Measurements from ENCODE around the gene TICRR.
A peak's percentile ranks its signal among the peaks of the same experiment; 100 is the strongest.

Gene TICRR, protein sequence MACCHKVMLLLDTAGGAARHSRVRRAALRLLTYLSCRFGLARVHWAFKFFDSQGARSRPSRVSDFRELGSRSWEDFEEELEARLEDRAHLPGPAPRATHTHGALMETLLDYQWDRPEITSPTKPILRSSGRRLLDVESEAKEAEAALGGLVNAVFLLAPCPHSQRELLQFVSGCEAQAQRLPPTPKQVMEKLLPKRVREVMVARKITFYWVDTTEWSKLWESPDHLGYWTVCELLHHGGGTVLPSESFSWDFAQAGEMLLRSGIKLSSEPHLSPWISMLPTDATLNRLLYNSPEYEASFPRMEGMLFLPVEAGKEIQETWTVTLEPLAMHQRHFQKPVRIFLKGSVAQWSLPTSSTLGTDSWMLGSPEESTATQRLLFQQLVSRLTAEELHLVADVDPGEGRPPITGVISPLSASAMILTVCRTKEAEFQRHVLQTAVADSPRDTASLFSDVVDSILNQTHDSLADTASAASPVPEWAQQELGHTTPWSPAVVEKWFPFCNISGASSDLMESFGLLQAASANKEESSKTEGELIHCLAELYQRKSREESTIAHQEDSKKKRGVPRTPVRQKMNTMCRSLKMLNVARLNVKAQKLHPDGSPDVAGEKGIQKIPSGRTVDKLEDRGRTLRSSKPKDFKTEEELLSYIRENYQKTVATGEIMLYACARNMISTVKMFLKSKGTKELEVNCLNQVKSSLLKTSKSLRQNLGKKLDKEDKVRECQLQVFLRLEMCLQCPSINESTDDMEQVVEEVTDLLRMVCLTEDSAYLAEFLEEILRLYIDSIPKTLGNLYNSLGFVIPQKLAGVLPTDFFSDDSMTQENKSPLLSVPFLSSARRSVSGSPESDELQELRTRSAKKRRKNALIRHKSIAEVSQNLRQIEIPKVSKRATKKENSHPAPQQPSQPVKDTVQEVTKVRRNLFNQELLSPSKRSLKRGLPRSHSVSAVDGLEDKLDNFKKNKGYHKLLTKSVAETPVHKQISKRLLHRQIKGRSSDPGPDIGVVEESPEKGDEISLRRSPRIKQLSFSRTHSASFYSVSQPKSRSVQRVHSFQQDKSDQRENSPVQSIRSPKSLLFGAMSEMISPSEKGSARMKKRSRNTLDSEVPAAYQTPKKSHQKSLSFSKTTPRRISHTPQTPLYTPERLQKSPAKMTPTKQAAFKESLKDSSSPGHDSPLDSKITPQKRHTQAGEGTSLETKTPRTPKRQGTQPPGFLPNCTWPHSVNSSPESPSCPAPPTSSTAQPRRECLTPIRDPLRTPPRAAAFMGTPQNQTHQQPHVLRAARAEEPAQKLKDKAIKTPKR (N-terminal part only)

DNA sequence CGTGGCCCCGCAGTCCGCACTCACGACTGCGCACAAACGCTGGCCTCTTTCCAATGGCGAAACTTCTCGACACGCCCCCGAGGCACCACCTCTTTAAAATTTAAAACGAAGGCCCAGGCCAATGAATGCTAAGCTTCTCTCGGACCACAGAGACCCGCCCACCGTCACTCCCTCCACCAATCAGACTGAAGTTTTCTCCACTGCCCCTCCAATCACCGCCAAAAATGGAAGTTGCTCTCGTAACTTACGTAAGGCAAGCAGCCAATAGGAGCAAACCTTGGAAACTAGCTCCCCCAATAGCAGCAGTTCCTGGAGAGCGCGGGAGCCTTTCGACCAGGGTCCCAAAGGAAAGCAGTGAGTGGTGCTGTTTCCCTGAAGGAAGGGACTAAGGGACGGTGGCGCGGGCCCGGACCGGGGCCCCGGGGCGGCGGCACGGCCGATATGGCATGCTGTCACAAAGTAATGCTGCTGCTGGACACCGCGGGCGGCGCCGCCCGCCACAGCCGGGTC, at the start of gene TICRR:
Gene TICRR, plus strand, starts transcription at position 324 of the 510 bp plus-strand sequence. Its CDS starts 118 bp downstream, at position 442.
- ChIA-PET POLR2A (interaction anchor here (0.7 to 1.1 kb wide), 4 partner anchors 12 to 60 kb away, joined by 3 to 8 read pairs (median 3); no protein-coding TSS in a partner anchor), CTCF (interaction anchor here (0.6 to 2.0 kb wide), 7 partner anchors 10 to 216 kb away, joined by 3 to 10 read pairs (median 3); no protein-coding TSS in a partner anchor)
- TF ChIP-seq CTCF (IDR thresholded peaks at IDR 0.05; ENCODE audit: control extremely low read depth, extremely low read depth, low read depth, missing control alignments): no peak
- DNase-seq (ENCODE audit: extremely low spot score): peak; percentile 95

GRCh38 chr15:89526181-89526580, 49.1 kb upstream of the TICRR start:
- no peak for TF ChIP-seq CTCF (IDR thresholded peaks at IDR 0.05; ENCODE audit: control extremely low read depth, extremely low read depth, low read depth, missing control alignments)
- ChIA-PET POLR2A (no interaction called here), CTCF (no interaction called here)
- no peak for DNase-seq (ENCODE audit: extremely low spot score)

DNA sequence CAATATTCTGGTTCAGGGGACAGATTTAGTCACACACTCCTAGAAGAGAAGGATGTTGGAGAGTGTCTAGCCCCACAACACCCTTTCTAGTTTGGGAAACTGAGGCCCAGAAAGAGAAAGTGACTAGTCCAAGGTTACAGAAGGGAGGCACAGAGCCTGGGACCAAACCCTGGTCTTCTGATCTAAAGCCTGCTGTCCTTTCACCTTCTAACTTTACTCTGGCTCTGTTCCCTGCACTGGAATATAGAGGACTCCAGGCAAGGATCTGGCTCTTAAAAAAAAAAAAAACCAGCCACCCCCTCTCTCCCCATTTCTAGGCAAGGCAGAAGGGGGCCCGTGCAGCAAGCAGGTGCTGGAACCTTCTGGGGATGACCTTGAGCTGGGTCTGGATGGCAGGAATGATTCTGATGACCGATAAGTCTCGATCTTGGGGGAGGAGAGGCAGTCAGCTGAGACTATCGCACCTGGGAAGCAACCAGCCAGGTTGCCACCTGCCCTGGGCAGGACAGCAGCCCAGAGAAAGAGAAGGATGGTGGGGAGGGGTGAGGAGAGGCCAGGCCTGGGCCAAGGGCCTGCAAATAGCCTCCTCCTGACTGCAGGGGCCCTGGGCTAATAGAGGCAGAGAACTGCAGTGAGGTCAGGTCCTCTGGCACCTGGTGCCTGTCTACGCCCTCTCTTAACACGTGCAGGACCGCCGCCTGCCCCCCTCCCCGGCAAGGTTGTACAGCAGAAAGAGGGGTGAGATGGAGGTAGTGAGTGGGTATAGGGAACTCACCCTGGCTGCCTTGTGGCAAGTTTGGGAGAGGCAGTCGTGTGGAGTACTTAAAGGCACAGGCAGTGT, 48.4 kb upstream of the TICRR start:
- no peak for DNase-seq (ENCODE audit: extremely low spot score)
- ChIA-PET CTCF (no interaction called here), POLR2A (no interaction called here)
- no peak for TF ChIP-seq CTCF (IDR thresholded peaks at IDR 0.05; ENCODE audit: control extremely low read depth, extremely low read depth, low read depth, missing control alignments)

GRCh38 chr15:89528757-89529352, 46.4 kb upstream of the TICRR start:
- ChIA-PET POLR2A (no interaction called here), CTCF (interaction anchor here (1.2 kb wide), 1 partner anchor 13 kb away, joined by 3 read pairs; no protein-coding TSS in a partner anchor)
- no peak for TF ChIP-seq CTCF (IDR thresholded peaks at IDR 0.05; ENCODE audit: control extremely low read depth, extremely low read depth, low read depth, missing control alignments)
- no peak for DNase-seq (ENCODE audit: extremely low spot score)

DNA sequence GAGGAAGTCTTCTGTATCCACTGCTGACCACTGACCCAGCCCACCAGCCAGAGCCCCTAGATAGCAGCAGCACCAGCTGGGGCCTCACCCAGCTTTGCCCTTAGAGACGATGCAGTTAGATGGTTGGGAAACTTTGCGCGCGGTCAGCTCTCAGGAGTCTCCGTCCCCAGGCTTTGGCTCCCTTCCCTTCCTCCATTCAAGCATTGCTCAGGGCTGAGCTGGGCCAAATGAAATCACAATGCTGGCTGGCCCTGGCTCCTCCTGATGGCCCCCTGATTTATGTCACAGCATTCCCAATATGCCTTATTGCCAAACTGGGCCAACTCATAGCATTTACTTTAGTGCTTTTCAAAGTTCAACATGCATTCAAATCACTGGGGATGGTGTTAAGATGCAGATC, 44.3 kb upstream of the TICRR start:
- ChIA-PET CTCF (interaction anchor here (1.1 to 2.7 kb wide), 2 partner anchors 36 to 173 kb away, joined by 4 to 8 read pairs; no protein-coding TSS in a partner anchor), POLR2A (no interaction called here)
- DNase-seq (ENCODE audit: extremely low spot score): no peak
- no peak for TF ChIP-seq CTCF (IDR thresholded peaks at IDR 0.05; ENCODE audit: control extremely low read depth, extremely low read depth, low read depth, missing control alignments)

Data from GM10248 (cell line).